Kidney tubule cell (primary cell): ENCODE data around the gene PPP6R2.

Experiments
- DNase-seq: peaks from one replicate; pipeline ENCODE4 v3.0.0-alpha.2; 2018; ENCODE audit warnings: low spot score

PPP6R2 gene

GRCh38 chr22:50342651-50343540, at the start of gene PPP6R2:
TSS of gene PPP6R2 (plus strand) at chr22:50343327. CDS start at chr22:50393909, 50,582 bp downstream.
- peak; percentile 78 for DNase-seq

- DNase-seq, result peak; percentile 86
These were observed 49.4 kb upstream of the PPP6R2 start for GRCh38 chr22:50293441-50294318.

GRCh38 chr22:50294319-50294656, 48.8 kb upstream of the PPP6R2 start:
- DNase-seq, result no peak

GRCh38 chr22:50296658-50297490, 46.3 kb upstream of the PPP6R2 start:
- DNase-seq, result no peak

- DNase-seq, result no peak
These were observed 45.4 kb upstream of the PPP6R2 start for GRCh38 chr22:50297510-50298265.

GRCh38 chr22:50298266-50298637, 44.9 kb upstream of the PPP6R2 start:
- DNase-seq, result no peak

GRCh38 chr22:50298937-50299784, 44.0 kb upstream of the PPP6R2 start:
- DNase-seq, result no peak

- DNase-seq, result peak; percentile 69
These were observed 43.1 kb upstream of the PPP6R2 start for GRCh38 chr22:50299785-50300619.

GRCh38 chr22:50300620-50301257, 42.4 kb upstream of the PPP6R2 start:
- DNase-seq, result no peak

GRCh38 chr22:50301581-50301991, 41.5 kb upstream of the PPP6R2 start:
- no peak for DNase-seq

GRCh38 chr22:50302041-50302541, 41.0 kb upstream of the PPP6R2 start:
- DNase-seq, result peak; percentile 82

- no peak for DNase-seq
These were observed 40.6 kb upstream of the PPP6R2 start for GRCh38 chr22:50302564-50302963.

GRCh38 chr22:50303515-50303847, 39.6 kb upstream of the PPP6R2 start:
- no peak for DNase-seq

- peak; percentile 91 for DNase-seq
These were observed 39.1 kb upstream of the PPP6R2 start for GRCh38 chr22:50303848-50304527.

- peak; percentile 61 for DNase-seq
These were observed 38.4 kb upstream of the PPP6R2 start for GRCh38 chr22:50304528-50305392.

- no peak for DNase-seq
These were observed 37.7 kb upstream of the PPP6R2 start for GRCh38 chr22:50305393-50305922.
